ENCODE data around the gene FOXC1.

Gene FOXC1

DNA sequence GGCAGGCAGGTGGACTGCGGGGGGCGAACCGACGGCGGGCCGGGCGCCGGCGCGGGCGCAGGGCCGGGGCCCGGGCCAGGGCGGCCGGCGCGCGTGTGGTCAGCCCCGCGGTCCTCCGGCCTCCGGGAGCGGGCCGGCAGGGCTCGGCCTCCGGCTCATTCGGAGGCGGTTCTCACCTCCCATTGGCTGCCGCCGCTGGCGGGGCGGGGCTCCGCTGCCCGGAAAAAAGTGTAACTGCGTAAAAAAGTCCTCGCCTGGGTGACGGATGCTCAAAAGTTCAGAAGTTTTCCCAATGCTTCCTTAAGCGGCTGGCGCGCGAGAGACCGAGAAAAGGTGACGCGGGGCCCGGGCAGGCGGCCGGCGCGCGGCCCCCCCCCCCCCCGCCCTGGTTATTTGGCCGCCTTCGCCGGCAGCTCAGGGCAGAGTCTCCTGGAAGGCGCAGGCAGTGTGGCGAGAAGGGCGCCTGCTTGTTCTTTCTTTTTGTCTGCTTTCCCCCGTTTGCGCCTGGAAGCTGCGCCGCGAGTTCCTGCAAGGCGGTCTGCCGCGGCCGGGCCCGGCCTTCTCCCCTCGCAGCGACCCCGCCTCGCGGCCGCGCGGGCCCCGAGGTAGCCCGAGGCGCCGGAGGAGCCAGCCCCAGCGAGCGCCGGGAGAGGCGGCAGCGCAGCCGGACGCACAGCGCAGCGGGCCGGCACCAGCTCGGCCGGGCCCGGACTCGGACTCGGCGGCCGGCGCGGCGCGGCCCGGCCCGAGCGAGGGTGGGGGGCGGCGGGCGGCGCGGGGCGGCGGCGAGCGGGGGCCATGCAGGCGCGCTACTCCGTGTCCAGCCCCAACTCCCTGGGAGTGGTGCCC is at the start of gene FOXC1:
Gene FOXC1 (plus strand): TSS at position 268 of the 849 bp plus-strand sequence. CDS start 531 bp downstream, at position 799.
- DNase-seq, result no peak

DNA sequence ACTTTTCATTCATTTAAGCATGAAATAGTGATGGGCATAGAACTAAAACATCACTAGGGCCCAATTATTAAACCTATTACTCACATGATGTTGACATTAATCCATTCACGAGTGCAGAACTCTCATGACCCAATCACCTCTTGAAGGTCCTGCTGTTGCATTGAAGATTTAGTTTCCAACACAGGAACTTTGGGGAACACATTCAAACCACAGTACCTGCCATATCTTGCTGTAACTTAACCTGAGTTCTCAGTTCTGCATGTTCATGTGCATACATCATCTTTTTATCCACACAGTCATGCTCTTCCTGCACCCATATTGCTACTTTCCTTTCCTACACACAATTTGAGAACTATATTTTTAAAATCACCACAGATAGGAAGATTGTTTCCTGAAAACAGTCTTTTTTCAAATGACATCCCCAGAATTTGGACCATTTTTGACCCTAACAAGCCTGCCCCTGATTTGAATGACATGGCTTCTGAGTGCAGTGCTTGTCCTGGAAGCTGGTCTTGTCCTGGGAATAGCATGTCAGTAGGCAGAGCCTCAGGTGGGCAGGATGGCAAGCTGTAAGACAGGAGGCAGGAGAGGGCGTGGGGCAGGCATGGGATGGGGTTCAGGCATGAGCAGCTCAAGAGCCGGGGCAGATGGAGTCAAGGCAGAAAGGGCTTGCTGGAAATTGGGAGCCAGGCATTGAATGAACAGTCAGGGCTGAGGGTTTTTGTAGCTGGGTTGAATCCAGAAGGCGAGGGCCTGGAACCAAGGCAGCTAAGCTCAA is 49.2 kb upstream of the FOXC1 start:
- no peak for DNase-seq

DNA sequence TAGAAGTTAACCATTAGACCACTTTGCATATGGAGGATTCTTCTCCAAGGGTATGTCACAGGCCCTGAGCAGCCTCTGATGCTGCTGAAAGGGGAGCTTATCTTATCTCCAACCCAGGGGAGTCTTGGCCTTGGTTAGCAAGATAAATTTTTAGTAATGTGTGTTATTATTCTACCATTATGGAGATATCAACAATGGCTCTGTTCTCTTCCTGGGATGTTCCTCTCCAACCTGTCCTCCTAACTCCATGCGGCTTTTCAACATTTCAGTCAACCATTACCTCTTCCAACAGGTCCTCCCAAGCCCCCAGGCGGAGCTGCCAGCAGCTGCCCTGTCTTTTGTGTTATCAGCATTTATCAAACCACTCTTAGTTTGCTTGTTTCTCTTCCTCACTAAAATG is 48.4 kb upstream of the FOXC1 start:
- no peak for DNase-seq

GRCh38 chr6:1562171-1562955 is 47.4 kb upstream of the FOXC1 start:
- DNase-seq, result no peak

DNA sequence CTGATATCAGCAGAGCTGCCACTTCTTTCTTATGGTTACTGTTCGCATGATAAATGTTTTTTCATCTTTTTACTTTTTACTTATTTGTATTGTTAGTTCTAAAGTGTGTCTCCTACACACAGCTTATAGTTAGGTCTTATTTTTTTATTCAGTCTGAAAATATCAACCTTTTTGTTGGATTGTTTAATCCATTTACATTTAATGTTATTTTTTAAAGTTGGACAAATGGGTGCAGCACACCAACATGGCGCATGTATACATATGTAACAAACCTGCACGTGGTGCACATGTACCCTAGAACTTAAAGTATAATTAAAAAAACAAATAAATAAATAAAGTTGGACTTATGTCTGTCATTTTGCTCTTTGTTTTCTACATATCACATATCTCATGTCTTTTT is 40.3 kb upstream of the FOXC1 start:
- no peak for DNase-seq

DNA sequence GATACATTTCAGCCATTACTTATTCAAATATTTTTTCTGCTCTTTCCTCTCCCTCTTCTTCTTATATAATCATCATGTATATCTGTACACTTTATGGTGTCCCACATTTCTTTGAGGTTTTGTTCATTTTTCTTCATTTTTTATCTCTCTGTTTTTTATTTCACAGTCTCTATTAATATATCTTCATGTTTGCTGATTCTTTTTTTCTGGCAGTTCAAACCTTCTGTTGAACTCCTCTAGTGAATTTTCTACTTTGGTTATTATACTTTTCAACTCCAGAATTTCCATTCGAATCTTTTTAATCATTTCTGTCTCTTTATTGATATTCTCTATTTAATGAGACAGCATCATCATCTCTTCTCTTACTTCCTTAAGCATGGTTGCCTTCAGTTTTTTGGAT is 38.9 kb upstream of the FOXC1 start:
- DNase-seq, result no peak

DNA sequence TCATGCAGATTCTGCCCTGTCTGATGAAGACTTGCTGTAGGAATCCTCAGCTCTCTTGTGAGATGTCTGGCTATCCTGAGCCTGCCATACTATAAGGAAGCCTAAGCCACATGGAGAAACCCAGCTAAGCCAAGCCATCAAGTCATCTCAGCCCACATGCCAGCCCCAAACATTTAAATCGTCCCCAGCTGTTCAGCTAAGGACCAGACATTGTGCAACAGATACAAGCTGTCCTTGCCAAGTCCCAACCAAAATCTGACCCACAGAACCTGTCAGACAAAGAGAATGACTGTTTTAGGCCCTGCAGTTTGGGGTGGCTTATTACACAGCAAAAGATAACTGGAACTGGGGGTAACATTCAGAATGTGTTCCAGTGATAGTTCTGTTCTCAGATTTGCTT is 36.8 kb upstream of the FOXC1 start:
- no peak for DNase-seq

- DNase-seq, result no peak
These were observed 35.5 kb upstream of the FOXC1 start for GRCh38 chr6:1574083-1574761.

- no peak for DNase-seq
These were observed 34.9 kb upstream of the FOXC1 start for GRCh38 chr6:1574890-1575209.

GRCh38 chr6:1575210-1576041 is 34.3 kb upstream of the FOXC1 start:
- no peak for DNase-seq

DNA sequence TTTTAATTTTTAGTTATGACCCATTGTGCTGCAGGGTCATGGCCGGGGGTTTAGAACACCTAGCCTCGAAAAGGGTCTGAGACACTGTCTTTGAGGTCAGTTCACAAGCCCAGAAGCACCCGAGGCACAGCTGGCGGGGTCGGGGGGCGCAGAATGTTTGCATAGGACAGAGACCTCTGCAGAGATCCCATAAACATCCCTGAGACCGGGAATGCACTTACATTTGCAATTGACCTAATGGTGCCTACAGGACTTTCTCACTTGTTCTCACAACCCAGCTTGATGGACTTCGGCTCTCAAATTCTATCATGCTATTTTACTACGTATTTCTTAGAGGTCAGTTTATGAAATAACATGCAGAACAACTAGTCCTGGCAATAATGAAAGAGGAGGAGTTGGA is 33.5 kb upstream of the FOXC1 start:
- DNase-seq, result no peak

- no peak for DNase-seq
These were observed 33.0 kb upstream of the FOXC1 start for GRCh38 chr6:1576711-1577110.

DNA sequence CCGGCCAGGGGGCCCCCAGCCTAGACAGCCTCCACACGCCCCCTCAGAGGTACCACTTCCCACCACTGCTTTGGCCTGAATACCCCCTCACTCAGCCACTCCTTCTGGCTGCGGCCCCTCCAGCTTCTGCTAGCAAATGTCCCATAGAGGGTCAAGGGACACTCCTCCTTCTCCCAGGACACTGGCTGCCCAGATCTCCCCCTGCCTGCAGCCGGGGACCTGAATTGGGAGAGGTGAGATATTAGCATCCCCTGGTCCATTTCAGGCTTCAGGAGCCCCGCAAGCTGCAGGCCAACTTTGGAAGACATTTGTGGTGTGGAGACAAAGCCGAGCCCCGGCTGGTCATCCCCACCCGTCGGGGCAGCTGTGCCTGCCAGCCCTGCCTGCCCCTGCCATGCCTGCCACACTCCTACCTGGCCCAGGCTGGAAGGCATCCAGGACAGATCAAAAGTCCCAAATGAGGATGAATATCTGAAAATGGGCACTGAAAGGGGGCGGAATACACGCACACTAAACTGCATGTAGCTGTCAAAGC is 32.5 kb upstream of the FOXC1 start:
- no peak for DNase-seq

DNA sequence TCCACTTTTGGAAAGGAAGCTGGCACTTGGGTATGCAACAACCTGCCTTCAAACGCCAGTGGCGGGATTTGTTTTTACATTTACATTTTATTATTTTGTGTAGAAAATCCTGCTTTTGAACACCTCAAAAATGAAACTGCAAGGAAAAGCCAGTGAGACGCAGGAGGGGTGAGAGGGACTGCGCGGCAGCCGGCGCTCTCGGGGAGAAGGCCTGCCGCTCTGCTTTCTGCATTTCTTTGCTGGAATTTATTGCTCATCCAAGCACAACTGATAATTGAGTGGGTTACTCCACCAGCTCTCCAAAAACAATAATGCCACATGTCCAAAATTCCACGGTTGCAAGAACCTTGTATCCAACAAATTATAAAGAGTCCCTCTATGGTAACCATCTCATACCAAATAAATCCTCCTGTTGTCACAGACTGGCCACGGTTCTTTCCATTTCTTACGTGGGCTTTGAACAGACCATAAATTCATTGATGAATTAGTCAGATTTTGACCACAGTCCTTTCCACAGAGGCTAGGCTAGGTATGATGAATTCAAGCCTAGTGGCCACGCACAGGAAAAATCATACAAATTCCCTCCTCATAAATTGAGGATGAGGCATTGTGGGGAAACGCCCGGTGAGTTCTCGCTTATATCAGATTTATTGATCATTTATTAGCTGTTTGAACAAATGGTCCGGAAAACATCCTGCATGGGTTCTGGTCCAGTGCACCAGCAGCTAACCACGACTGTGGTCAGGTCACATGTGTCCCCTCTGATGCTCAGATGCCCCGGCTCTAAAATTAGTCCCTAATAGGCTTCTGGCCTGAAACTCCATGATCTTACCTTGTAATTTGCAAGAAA is 31.6 kb upstream of the FOXC1 start:
- DNase-seq, result no peak

DNA sequence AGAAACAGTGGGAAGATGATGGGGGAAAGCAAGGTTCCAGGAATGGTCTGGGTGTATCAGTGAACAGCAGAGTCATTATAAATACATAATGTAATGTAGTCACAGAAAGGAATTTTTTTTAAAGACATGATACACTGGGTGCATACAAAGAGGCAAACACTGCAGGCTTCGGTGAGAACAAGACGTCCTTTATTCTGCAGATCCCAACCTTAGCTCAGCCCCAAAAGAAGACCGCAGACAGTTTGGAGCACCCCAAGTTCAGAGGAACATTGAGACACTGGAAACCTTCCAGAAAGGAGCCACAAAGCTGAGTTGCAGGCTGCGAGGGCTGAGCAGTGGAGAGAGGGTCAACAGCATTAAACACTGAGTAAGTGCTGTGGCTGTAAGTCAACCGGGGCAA is 30.6 kb upstream of the FOXC1 start:
- DNase-seq, result no peak

DNA sequence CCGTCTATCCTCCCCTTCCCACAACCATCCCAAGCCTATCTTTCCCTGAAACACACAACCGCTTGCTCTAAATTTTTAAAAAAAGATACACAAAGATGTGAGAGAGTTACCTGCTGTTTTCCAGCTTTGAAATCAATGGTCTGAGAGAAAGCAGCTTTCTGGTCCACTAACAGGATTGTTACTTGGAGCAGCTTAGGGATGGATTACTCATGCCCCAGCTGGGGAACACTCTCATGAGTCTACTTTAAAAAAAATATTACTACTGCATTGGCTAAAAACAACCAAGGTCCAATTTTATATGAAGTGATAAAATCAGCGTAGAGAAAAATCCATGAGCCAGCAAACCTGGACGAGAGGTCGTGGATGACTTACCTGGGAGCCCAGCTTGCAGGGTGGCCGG is 29.6 kb upstream of the FOXC1 start:
- no peak for DNase-seq

DNA sequence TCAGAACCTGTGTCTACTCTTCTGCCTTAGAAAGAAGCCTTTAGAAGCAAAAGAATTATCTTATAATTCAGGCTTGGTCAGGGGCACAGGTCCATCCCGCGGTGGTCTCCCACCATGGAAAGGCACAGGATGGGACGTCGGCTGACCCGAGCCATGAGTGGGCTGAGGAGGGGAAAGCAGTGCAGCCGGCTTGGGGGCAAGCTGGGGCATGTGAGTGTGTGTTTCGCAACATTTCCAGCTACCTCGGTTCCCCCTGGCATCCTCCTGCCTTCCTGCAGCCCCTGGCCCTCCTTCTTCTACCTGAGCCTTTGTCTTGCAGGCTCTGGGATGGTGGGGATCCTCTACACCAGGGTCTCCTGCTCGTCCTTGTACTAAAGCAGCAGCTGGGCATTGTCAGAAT is 29.1 kb upstream of the FOXC1 start:
- no peak for DNase-seq

DNA sequence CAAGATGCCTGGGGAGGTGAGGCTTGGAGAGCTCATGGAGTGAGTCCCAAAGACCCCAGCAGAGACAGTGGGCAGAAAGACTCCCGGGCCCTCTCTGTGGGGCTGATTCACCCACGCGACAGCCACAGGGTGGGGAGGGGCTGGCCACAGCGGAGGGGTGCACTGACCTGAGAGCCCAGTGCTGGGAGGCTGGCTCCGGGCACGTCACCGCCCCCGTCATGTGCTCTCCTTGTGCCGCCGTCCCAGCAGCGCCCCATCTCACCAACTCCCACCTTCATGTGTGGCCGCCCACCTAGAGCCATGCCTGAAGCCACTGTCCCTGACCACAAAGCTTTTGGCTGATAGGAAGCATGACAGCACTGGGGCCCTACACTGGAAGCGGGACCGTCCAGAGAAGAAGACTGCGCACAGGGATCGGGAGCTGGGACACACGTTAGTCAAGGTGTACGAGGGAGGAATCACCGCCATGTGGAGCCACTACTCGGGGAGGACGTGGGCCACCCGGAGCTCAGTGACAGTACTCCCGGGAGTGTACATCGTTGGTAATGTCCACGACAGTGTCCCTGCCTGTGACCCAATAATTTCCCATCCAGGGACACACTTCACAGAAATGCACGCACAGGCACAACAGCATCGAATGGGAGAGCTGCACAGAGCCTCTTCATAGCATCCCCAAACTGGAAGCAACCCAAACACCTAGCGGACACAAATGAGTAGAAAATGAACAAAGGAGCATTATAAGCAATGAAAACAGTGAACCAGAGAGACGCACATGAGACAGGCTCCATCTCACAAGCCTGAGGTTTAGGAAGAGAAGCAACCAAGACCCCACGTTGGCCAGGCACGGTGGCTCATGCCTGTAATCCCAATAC is 28.4 kb upstream of the FOXC1 start:
- DNase-seq, result no peak

GRCh38 chr6:1584146-1584545 is 25.6 kb upstream of the FOXC1 start:
- no peak for DNase-seq

All from NCI-H1092 (cell line).